K562 (cell line): ENCODE results near the gene DOCK3. TPM values are rescaled to one million over a fixed set of nuclear protein-coding genes. Genes with fewer than 3 reads are reported as not detected.

Source experiments
- AFF1 ChIP-seq, 2 experiments: fragments of 450-650 bp; IDR thresholded peaks; 2 replicates each; pipeline ENCODE4 v1.6.1; 2018; ENCODE audit warnings: mild to moderate bottlenecking in 2 of 2, low read depth in 1 of 2; ENCODE audit not compliant: partially characterized antibody in 2 of 2
- NR1H2 ChIP-seq: sonication (generic); formaldehyde crosslinking; IDR thresholded peaks from 2 replicates; pipeline ENCODE4 v1.4.0; 2020; ENCODE audit warnings: mild to moderate bottlenecking, missing genetic modification reagents
- TRIM24 ChIP-seq, 2 experiments: fragments of 450-650 bp; IDR thresholded peaks; 2 replicates each; pipeline ENCODE4 v1.6.1; 2016
- ZNF318 ChIP-seq, 2 experiments: fragments of 450-650 bp; IDR thresholded peaks; 2 replicates each; pipeline ENCODE4 v1.6.1; 2016; ENCODE audit warnings: mild to moderate bottlenecking in 2 of 2, borderline replicate concordance in 1 of 2, low read depth in 1 of 2, moderate library complexity in 1 of 2
- ZNF695 ChIP-seq: fragments of 450-650 bp; formaldehyde crosslinking; IDR thresholded peaks from 2 replicates; pipeline ENCODE4 v1.4.0; 2020; ENCODE audit warnings: mild to moderate bottlenecking, moderate library complexity
- polyA plus RNA-seq, 8 experiments: library from polyadenylated mRNA; depleted of rRNA in 4 of 8; stranded (reverse) in 5 of 8; unstranded in 3 of 8; fragments of >200 nt; fragmentation: Nextera tagmentation in 2 of 8; fragmentation: Illumina TruSeq in 1 of 8; extraction: Ambion mirVana in 2 of 8; extraction: Trizol in 1 of 8; gene quantifications; 2 replicates each; pipeline versions ENCODE4 v1.2.1 to v1.2.3, GENCODE V29; 2011 to 2014; ENCODE audit warnings: inconsistent platforms in 1 of 8, missing spikeins in 1 of 8
- total RNA-seq, 7 experiments: library from RNA; depleted of rRNA in 6 of 7; stranded (reverse); fragments of >200 nt in 6 of 7; fragmentation: Illumina TruSeq in 2 of 7; extraction: Trizol in 2 of 7; gene quantifications; 2 replicates each; pipeline versions ENCODE4 v1.2.1 to v1.2.3, GENCODE V29; 2011 to 2021; ENCODE audit warnings: low replicate concordance in 1 of 7

DOCK3 gene
- total and polyA plus RNA-seq, 9 of the 15 experiments (the other 6 are each of a cell fraction or from before 2014, with no cell fraction given) = under 0.01 to 0.03 (median 0.01) TPM; not detected in 4

GRCh38 chr3:51024765-51025632, 350.3 kb downstream of the DOCK3 start (continued):
- TF ChIP-seq ZNF318 (IDR thresholded peaks at IDR 0.05; ENCODE audit: borderline replicate concordance in 1 of 2, low read depth in 1 of 2) (no peak), AFF1 (IDR thresholded peaks at IDR 0.05; ENCODE audit: low read depth in 1 of 2, partially characterized antibody in 2 of 2) (no peak), ZNF695 (CRISPR knock-in tag) (no peak), TRIM24 (IDR thresholded peaks at IDR 0.05) (no peak), NR1H2 (CRISPR knock-in tag) (no peak)
- TF ChIP-seq, all 486 proteins: peak for 4
